DND-41 (cell line): ENCODE measurements around the gene STARD13.

ENCODE experiments used
- CTCF ChIP-seq: IDR thresholded peaks from 2 replicates; pipeline ENCODE4 v1.5.1; 2012; ENCODE audit warnings: borderline replicate concordance, low read length, moderate library complexity, mild to moderate bottlenecking; ENCODE audit not compliant: poor library complexity, severe bottlenecking; ENCODE audit errors: extremely low read depth
- EZH2 ChIP-seq: IDR thresholded peaks from 3 replicates; pipeline ENCODE4 v1.6.1; 2012; ENCODE audit warnings: borderline replicate concordance, low read depth, mild to moderate bottlenecking, moderate library complexity, low read length, inconsistent platforms; ENCODE audit not compliant: severe bottlenecking

GRCh38 chr13:33070713-33071112 lies 214.8 kb downstream of the STARD13 start:
- TF ChIP-seq EZH2, result no peak
- TF ChIP-seq CTCF, result no peak
